OCI-LY7 (cell line): Measurements from ENCODE around the gene SMYD3. TPM values are rescaled to one million over a fixed set of nuclear protein-coding genes. Genes with fewer than 3 reads are reported as not detected.

Experiments
- BruUV-seq: library from RNA; stranded (reverse); fragments of 400-500 nt; replicated peaks from 2 replicates; lab custom pipeline; 2021; lab: Mats Ljungman, UMichigan
- CTCF ChIA-PET: fragments of 300-600 bp; sonication (Branson Sonifier 250); formaldehyde crosslinking; loops from one replicate; lab custom pipeline; 2022; ENCODE audit warnings: antibody characterized with exemption; ENCODE audit not compliant: unreplicated experiment; lab: Charles Lee
- POLR2A ChIA-PET: fragments of 300-600 bp; sonication (Branson Sonifier 250); formaldehyde crosslinking; loops from one replicate; lab custom pipeline; 2022; ENCODE audit warnings: antibody characterized with exemption; lab: Charles Lee
- DNase-seq: peaks from one replicate; pipeline ENCODE4 v3.0.0-alpha.2; 2015; ENCODE audit warnings: low spot score
- H2AFZ ChIP-seq: fragments of 200-600 bp; sonication (generic), shearing (Covaris generic); 2 replicates; pipeline ENCODE4 v1.6.1; 2014; ENCODE audit warnings: mild to moderate bottlenecking, antibody characterized with exemption, low read length, moderate library complexity
- H3K27ac ChIP-seq: fragments of 200-600 bp; sonication (generic); 2 replicates; pipeline ENCODE4 v1.5.1; 2014; ENCODE audit warnings: mixed run types, low read depth, mild to moderate bottlenecking, moderate library complexity, low read length, inconsistent platforms; ENCODE audit not compliant: poor library complexity, severe bottlenecking
- H3K36me3 ChIP-seq: fragments of 200-600 bp; sonication (generic); 2 replicates; pipeline ENCODE4 v1.6.1; 2014; ENCODE audit warnings: mild to moderate bottlenecking, antibody characterized with exemption, low read length, moderate library complexity, mixed read lengths; ENCODE audit not compliant: insufficient read depth
- H3K4me1 ChIP-seq: fragments of 200-600 bp; sonication (generic); 2 replicates; pipeline ENCODE4 v1.5.1; 2014; ENCODE audit warnings: mild to moderate bottlenecking, low read length; ENCODE audit not compliant: insufficient read depth, poor library complexity, severe bottlenecking
- H3K4me2 ChIP-seq: fragments of 200-600 bp; sonication (generic); 2 replicates; pipeline ENCODE4 v1.6.1; 2014; ENCODE audit warnings: mild to moderate bottlenecking, low read length
- H3K4me3 ChIP-seq: fragments of 200-600 bp; sonication (generic); 2 replicates; pipeline ENCODE4 v1.5.1; 2014; ENCODE audit warnings: mild to moderate bottlenecking, low read depth, low read length; ENCODE audit not compliant: poor library complexity, severe bottlenecking
- H3K79me2 ChIP-seq: fragments of 200-600 bp; sonication (generic); 2 replicates; pipeline ENCODE4 v1.6.1; 2016; ENCODE audit warnings: low read depth, mild to moderate bottlenecking, low read length, moderate library complexity, mixed read lengths; ENCODE audit not compliant: insufficient read depth
- H3K9me2 ChIP-seq: fragments of 200-600 bp; sonication (generic); 2 replicates; pipeline ENCODE4 v1.6.1; 2016; ENCODE audit warnings: mild to moderate bottlenecking, low read length, mixed read lengths; ENCODE audit not compliant: insufficient read depth
- H3K9me3 ChIP-seq: fragments of 200-600 bp; sonication (generic); 2 replicates; pipeline ENCODE4 v1.6.1; 2014; ENCODE audit warnings: mild to moderate bottlenecking, mixed run types, low read length, mixed read lengths
- H4K20me1 ChIP-seq: fragments of 200-600 bp; sonication (generic); 2 replicates; pipeline ENCODE4 v1.6.1; 2014; ENCODE audit warnings: mild to moderate bottlenecking, antibody characterized with exemption, low read length, moderate library complexity, mixed read lengths; ENCODE audit not compliant: insufficient read depth
- CTCF ChIP-seq: fragments of 200-600 bp; sonication (generic); conservative IDR thresholded peaks from 2 replicates; pipeline ENCODE4 v1.5.1; 2014; ENCODE audit warnings: mild to moderate bottlenecking, antibody characterized with exemption, low read length, moderate library complexity, mixed read lengths
- EZH2phosphoT487 ChIP-seq: fragments of 200-600 bp; sonication (generic); IDR thresholded peaks from 2 replicates; pipeline ENCODE4 v1.6.1; 2018; ENCODE audit warnings: low read depth, borderline replicate concordance, mild to moderate bottlenecking, mixed run types, antibody characterized with exemption, low read length, moderate library complexity, mixed read lengths
- intact Hi-C: fragments of 100-400 bp; cut with micrococcal nuclease; formaldehyde crosslinking; loops from one replicate; pipeline ENCODE4 v1.10.0; 2022; ENCODE audit not compliant: unreplicated experiment
- total RNA-seq, 2 experiments: library from RNA; depleted of rRNA in 1 of 2; stranded (reverse); fragments of >200 nt in 1 of 2; shearing (Covaris generic) in 1 of 2; gene quantifications; 2 replicates each; pipeline ENCODE4 v1.2.3, GENCODE V29; 2014 to 2022

Gene SMYD3
- total RNA-seq, 2 experiments from 2014 or later, result 28.9 to 34.5 TPM

GRCh38 chr1:246383239-246383589 is 123.9 kb downstream of the SMYD3 start:
- intact Hi-C loops, result no loop called here
- H3K4me3 ChIP-seq, result no peak overlapping the region
- no peak for DNase-seq
- TF ChIP-seq CTCF, result no peak
- no peak for TF ChIP-seq EZH2phosphoT487
- no peaks in the 10 kb centered on the region for H3K4me1 ChIP-seq
- H4K20me1 ChIP-seq, result peaks cover 7% of the 10 kb centered on the region; the same call in 1 of the 2 replicates
- POLR2A ChIA-PET, result no interaction called here
- H2AFZ ChIP-seq, result no peak overlapping the region
- no peak overlapping the region for H3K4me2 ChIP-seq
- no peak overlapping the region for H3K27ac ChIP-seq
- BruUV-seq, result no TSS peak
- no peaks in the 10 kb centered on the region for H3K9me3 ChIP-seq
- H3K9me2 ChIP-seq, result no peaks in the 10 kb centered on the region
- no peaks in the 10 kb centered on the region for H3K79me2 ChIP-seq
- H3K36me3 ChIP-seq, result no peaks in the 10 kb centered on the region
- CTCF ChIA-PET, result no interaction called here

GRCh38 chr1:246382589-246383238 is 124.4 kb downstream of the SMYD3 start:
- H3K4me3 ChIP-seq, result no peak overlapping the region
- ChIA-PET CTCF (no interaction called here), POLR2A (no interaction called here)
- no TSS peak for BruUV-seq
- H2AFZ ChIP-seq, result no peak overlapping the region
- H3K4me2 ChIP-seq, result no peak overlapping the region
- peaks cover 7% of the 10 kb centered on the region; the same call in 1 of the 2 replicates for H4K20me1 ChIP-seq
- H3K36me3 ChIP-seq, result no peaks in the 10 kb centered on the region
- TF ChIP-seq EZH2phosphoT487 (no peak), CTCF (no peak)
- no peaks in the 10 kb centered on the region for H3K4me1 ChIP-seq
- no peak overlapping the region for H3K27ac ChIP-seq
- DNase-seq, result no peak
- H3K79me2 ChIP-seq, result no peaks in the 10 kb centered on the region
- H3K9me2 ChIP-seq, result no peaks in the 10 kb centered on the region
- intact Hi-C loops, result no loop called here
- no peaks in the 10 kb centered on the region for H3K9me3 ChIP-seq

GRCh38 chr1:246381452-246381851 is 125.6 kb downstream of the SMYD3 start:
- H4K20me1 ChIP-seq, result peaks cover 7% of the 10 kb centered on the region; the same call in 1 of the 2 replicates
- no peak overlapping the region for H3K4me2 ChIP-seq
- H3K4me3 ChIP-seq, result no peak overlapping the region
- no peaks in the 10 kb centered on the region for H3K9me2 ChIP-seq
- no peak overlapping the region for H2AFZ ChIP-seq
- no peak for DNase-seq
- no peaks in the 10 kb centered on the region for H3K36me3 ChIP-seq
- CTCF ChIA-PET, result no interaction called here
- intact Hi-C loops, result no loop called here
- no peaks in the 10 kb centered on the region for H3K4me1 ChIP-seq
- BruUV-seq, result no TSS peak
- no peak overlapping the region for H3K27ac ChIP-seq
- no peak for TF ChIP-seq EZH2phosphoT487
- TF ChIP-seq CTCF, result no peak
- no peaks in the 10 kb centered on the region for H3K9me3 ChIP-seq
- POLR2A ChIA-PET, result no interaction called here
- H3K79me2 ChIP-seq, result no peaks in the 10 kb centered on the region
